Measurements from ENCODE around the gene CNPY1.

GRCh38 chr7:155533120-155533826 lies 13.1 kb downstream of the CNPY1 start:
- TF ChIP-seq CTCF (IDR thresholded peaks at IDR 0.05; ENCODE audit: insufficient read depth, low read length) (no peak), GABPA (IDR thresholded peaks at IDR 0.05; ENCODE audit: low read depth) (no peak)
